Measurements from ENCODE around the gene SRRT. TPM values are rescaled to one million over a fixed set of nuclear protein-coding genes. Genes with fewer than 3 reads are reported as not detected.
A peak's percentile ranks its signal among the peaks of the same experiment; 100 is the strongest.

Gene SRRT
- polyA plus RNA-seq, 1 donor from 2014 or later, result 59.9 TPM

- peaks cover 4% of the 10 kb centered on the region for H3K27me3 ChIP-seq (ENCODE audit: insufficient read depth, low read depth, low read length)
- H3K9ac ChIP-seq (ENCODE audit: low read length), result peak within 1 kb of the TSS; percentile 82
- no peaks in the 10 kb centered on the region for H3K9me2 ChIP-seq (ENCODE audit: insufficient read depth, low read length)
- no peaks in the 10 kb centered on the region for H3F3A ChIP-seq (ENCODE audit: insufficient read depth, low read length, poor library complexity, severe bottlenecking)
- no peaks in the 10 kb centered on the region for H3K9me3 ChIP-seq (ENCODE audit: low read length)
- TF ChIP-seq POLR2AphosphoS5 (IDR thresholded peaks at IDR 0.05), result no peak
- TF ChIP-seq MXI1 (conservative IDR thresholded peaks at IDR 0.05; ENCODE audit: poor library complexity, severe bottlenecking), result peak; percentile 93
- H3K36me3 ChIP-seq (ENCODE audit: insufficient read depth, low read length), result peaks cover 18% of the 10 kb centered on the region
- H4K20me1 ChIP-seq (ENCODE audit: insufficient read depth), result no peaks in the 10 kb centered on the region
- no peaks in the 10 kb centered on the region for H3K79me2 ChIP-seq (replicated peaks; ENCODE audit: insufficient read depth, low read length)
- H3K27ac ChIP-seq (ENCODE audit: low read length), result peak within 1 kb of the TSS; percentile 76
- peak within 1 kb of the TSS; percentile 70 for H3K4me2 ChIP-seq (ENCODE audit: low read length)
- H2AFZ ChIP-seq (ENCODE audit: low read depth, low read length), result peak within 1 kb of the TSS; percentile 45
- H3K4me3 ChIP-seq (ENCODE audit: low read length), result peak within 1 kb of the TSS; percentile 90
Observed at GRCh38 chr7:100888988-100889750, 14.3 kb downstream of the SRRT start, which contains the start of gene UFSP1. TSS of gene UFSP1 (minus strand) at chr7:100889715. CDS start at chr7:100889271, 444 bp downstream.

GRCh38 chr7:100890653-100891567 lies 16.0 kb downstream of the SRRT start:
- H3F3A ChIP-seq (ENCODE audit: insufficient read depth, low read length, poor library complexity, severe bottlenecking), result no peaks in the 10 kb centered on the region
- H3K9me3 ChIP-seq (ENCODE audit: low read length), result no peaks in the 10 kb centered on the region
- H3K9ac ChIP-seq (ENCODE audit: low read length), result peak overlapping the region; percentile 77
- H3K9me2 ChIP-seq (ENCODE audit: insufficient read depth, low read length), result no peaks in the 10 kb centered on the region
- H3K79me2 ChIP-seq (replicated peaks; ENCODE audit: insufficient read depth, low read length), result no peaks in the 10 kb centered on the region
- peak overlapping the region; percentile 90 for H3K4me3 ChIP-seq (ENCODE audit: low read length)
- no peak for TF ChIP-seq MXI1 (conservative IDR thresholded peaks at IDR 0.05; ENCODE audit: poor library complexity, severe bottlenecking)
- TF ChIP-seq POLR2AphosphoS5 (IDR thresholded peaks at IDR 0.05), result no peak
- no peak for TF ChIP-seq EZH2 (IDR thresholded peaks at IDR 0.05; ENCODE audit: borderline replicate concordance, insufficient read depth, low read length, poor library complexity, severe bottlenecking)
- no peak for TF ChIP-seq CTCF (IDR thresholded peaks at IDR 0.05; ENCODE audit: poor library complexity, severe bottlenecking)
- no peak for TF ChIP-seq RAD21 (conservative IDR thresholded peaks at IDR 0.05)
- H3K36me3 ChIP-seq (ENCODE audit: insufficient read depth, low read length), result peaks cover 18% of the 10 kb centered on the region
- no peaks in the 10 kb centered on the region for H4K20me1 ChIP-seq (ENCODE audit: insufficient read depth)
- peak overlapping the region; percentile 73 for H3K27ac ChIP-seq (ENCODE audit: low read length)
- H2AFZ ChIP-seq (ENCODE audit: low read depth, low read length), result no peak overlapping the region
- peaks cover 13% of the 10 kb centered on the region for H3K27me3 ChIP-seq (ENCODE audit: insufficient read depth, low read depth, low read length)
- no peak overlapping the region for H3K4me2 ChIP-seq (ENCODE audit: low read length)

- H4K20me1 ChIP-seq (ENCODE audit: insufficient read depth), result no peaks in the 10 kb centered on the region
- H3K9me3 ChIP-seq (ENCODE audit: low read length), result no peaks in the 10 kb centered on the region
- H3K4me3 ChIP-seq (ENCODE audit: low read length), result no peak overlapping the region
- H3K9ac ChIP-seq (ENCODE audit: low read length), result no peak overlapping the region
- H3K79me2 ChIP-seq (replicated peaks; ENCODE audit: insufficient read depth, low read length), result no peaks in the 10 kb centered on the region
- no peaks in the 10 kb centered on the region for H3K9me2 ChIP-seq (ENCODE audit: insufficient read depth, low read length)
- no peak overlapping the region for H3K27ac ChIP-seq (ENCODE audit: low read length)
- peaks cover 21% of the 10 kb centered on the region for H3K27me3 ChIP-seq (ENCODE audit: insufficient read depth, low read depth, low read length)
- TF ChIP-seq EZH2 (IDR thresholded peaks at IDR 0.05; ENCODE audit: borderline replicate concordance, insufficient read depth, low read length, poor library complexity, severe bottlenecking), result no peak
- TF ChIP-seq REST (IDR thresholded peaks at IDR 0.05; ENCODE audit: borderline replicate concordance), result no peak
- no peak for TF ChIP-seq SMC3 (conservative IDR thresholded peaks at IDR 0.05; ENCODE audit: poor library complexity)
- TF ChIP-seq RAD21 (conservative IDR thresholded peaks at IDR 0.05), result no peak
- no peak for TF ChIP-seq CTCF (IDR thresholded peaks at IDR 0.05; ENCODE audit: poor library complexity, severe bottlenecking)
- no peak for TF ChIP-seq TAF1 (IDR thresholded peaks at IDR 0.05; ENCODE audit: low read depth)
- TF ChIP-seq MXI1 (conservative IDR thresholded peaks at IDR 0.05; ENCODE audit: poor library complexity, severe bottlenecking), result no peak
- TF ChIP-seq POLR2AphosphoS5 (IDR thresholded peaks at IDR 0.05), result no peak
- TF ChIP-seq EP300 (conservative IDR thresholded peaks at IDR 0.05; ENCODE audit: poor library complexity, severe bottlenecking), result no peak
- H2AFZ ChIP-seq (ENCODE audit: low read depth, low read length), result no peak overlapping the region
- H3F3A ChIP-seq (ENCODE audit: insufficient read depth, low read length, poor library complexity, severe bottlenecking), result no peaks in the 10 kb centered on the region
- H3K4me2 ChIP-seq (ENCODE audit: low read length), result no peak overlapping the region
- peaks cover 18% of the 10 kb centered on the region for H3K36me3 ChIP-seq (ENCODE audit: insufficient read depth, low read length)
Observed at GRCh38 chr7:100891568-100892247, 16.8 kb downstream of the SRRT start.

Measured in neural cell (in vitro differentiated cells).